DMS153 (cell line): ENCODE measurements around the gene ZGLP1.

ENCODE experiments used
- DNase-seq: peaks from one replicate; lab custom pipeline; 2025; lab: John Stamatoyannopoulos, UW

Gene ZGLP1

GRCh38 chr19:10327793-10328192 lies 18.2 kb upstream of the ZGLP1 start:
- no peak for DNase-seq

GRCh38 chr19:10325732-10326131 lies 16.1 kb upstream of the ZGLP1 start:
- DNase-seq: no peak

- no peak for DNase-seq
Measured at GRCh38 chr19:10321874-10322835, 12.5 kb upstream of the ZGLP1 start.

GRCh38 chr19:10321417-10321797 lies 11.8 kb upstream of the ZGLP1 start:
- DNase-seq: no peak

GRCh38 chr19:10320602-10321416 lies 11.2 kb upstream of the ZGLP1 start:
- no peak for DNase-seq

GRCh38 chr19:10318807-10319682 lies 9.4 kb upstream of the ZGLP1 start:
- DNase-seq: no peak

GRCh38 chr19:10317857-10318462 lies 8.3 kb upstream of the ZGLP1 start:
- no peak for DNase-seq

- DNase-seq: no peak
Measured at GRCh38 chr19:10317045-10317856, 7.6 kb upstream of the ZGLP1 start.

- DNase-seq: no peak
Measured at GRCh38 chr19:10316229-10317044, 6.8 kb upstream of the ZGLP1 start.

GRCh38 chr19:10315335-10316214 lies 6.0 kb upstream of the ZGLP1 start, which contains the start of gene FDX2:
Gene FDX2 (minus strand): TSS chr19:10316015. CDS start chr19:10315996, 19 bp downstream.
- peak; percentile 75 for DNase-seq

- DNase-seq: no peak
Measured at GRCh38 chr19:10306327-10306726, 3.3 kb downstream of the ZGLP1 start.

GRCh38 chr19:10305139-10305806 lies 4.3 kb downstream of the ZGLP1 start:
- no peak for DNase-seq

- DNase-seq: no peak
Measured at GRCh38 chr19:10299545-10300458, 9.8 kb downstream of the ZGLP1 start.

- no peak for DNase-seq
Measured at GRCh38 chr19:10295847-10296591, 13.6 kb downstream of the ZGLP1 start.

- DNase-seq: no peak
Measured at GRCh38 chr19:10295305-10295846, 14.2 kb downstream of the ZGLP1 start.

- DNase-seq: no peak
Measured at GRCh38 chr19:10294368-10294697, 15.3 kb downstream of the ZGLP1 start.
